Transverse colon (tissue), 4 donors: ENCODE data around the gene CFAP99. TPM values are rescaled to one million over a fixed set of nuclear protein-coding genes. Genes with fewer than 3 reads are reported as not detected.
"Not testable (repeated sequence)": the region's sequence is repeated elsewhere in the genome, so short reads cannot be mapped to it uniquely, and the experiment has no call there.

Experiments used
- DNase-seq: peaks from one replicate; pipeline ENCODE4 v3.0.0-alpha.2; 2019
- H3K27ac ChIP-seq, 4 donors: fragments of 200-600 bp; sonication (generic); 2 replicates each; pipeline ENCODE4 v1.5.1; 2016 to 2018; ENCODE audit warnings: inconsistent platforms in 4 of 4
- H3K27me3 ChIP-seq: fragments of 200-600 bp; sonication (generic); 2 replicates; pipeline ENCODE4 v1.5.1; 2017; ENCODE audit warnings: inconsistent platforms
- H3K36me3 ChIP-seq, 4 donors: fragments of 200-600 bp; sonication (generic); 2 replicates each; pipeline ENCODE4 v1.5.1; 2017 to 2019; ENCODE audit warnings: inconsistent platforms in 4 of 4
- H3K4me1 ChIP-seq, 4 donors: fragments of 200-600 bp; sonication (generic); 2 replicates each; pipeline ENCODE4 v1.5.1; 2017 to 2020; ENCODE audit warnings: inconsistent platforms in 4 of 4
- H3K4me3 ChIP-seq, 4 donors: fragments of 200-600 bp; sonication (generic); 1 replicate in 1 of 4; 2 replicates in 3 of 4; pipeline versions ENCODE4 v1.5.1 to v1.6.1; 2017 to 2019; ENCODE audit warnings: inconsistent platforms in 4 of 4
- H3K9me3 ChIP-seq, 2 donors: fragments of 200-600 bp; sonication (generic); 2 replicates each; pipeline ENCODE4 v1.5.1; 2017 to 2019; ENCODE audit warnings: inconsistent platforms in 2 of 2
- EP300 ChIP-seq: sonication (generic); formaldehyde crosslinking; IDR thresholded peaks from one replicate; pipeline ENCODE4 v1.6.1; 2017; ENCODE audit warnings: antibody characterized with exemption, low read depth
- POLR2A ChIP-seq: fragments of 450-650 bp; IDR thresholded peaks from one replicate; pipeline ENCODE4 v1.6.1; 2016; ENCODE audit warnings: antibody characterized with exemption, mild to moderate bottlenecking, moderate library complexity
- POLR2AphosphoS5 ChIP-seq, 3 donors: sonication (generic); formaldehyde crosslinking; IDR thresholded peaks; one replicate each; pipeline ENCODE4 v1.6.1; 2016; ENCODE audit warnings: antibody characterized with exemption in 3 of 3
- WGBS, 2 donors: methylation state at CpG; one replicate each; pipeline ENCODE4 v1.1.5; 2018; ENCODE audit warnings: low coverage in 1 of 2; 5-methylcytosine and 5-hydroxymethylcytosine counted together
- in situ Hi-C, 4 donors: fragments of 200-750 bp; cut with MboI; loops; one replicate each; pipeline versions ENCODE4 v1.15.0 to v1.15.1; 2017; ENCODE audit warnings: low sequenced_read_pairs in 3 of 4, low pct_ligation_motif_present in 1 of 4, low pct_unique_long_range_greater_than_20kb in 1 of 4
- intact Hi-C: fragments of 100-400 bp; cut with DNase I; formaldehyde crosslinking; loops from one replicate; pipeline ENCODE4 v1.15.1; 2023; ENCODE audit warnings: low total_unique reads
- total RNA-seq, 4 donors: library from RNA; depleted of rRNA; stranded (reverse); fragments of >200 nt; gene quantifications; one replicate each; pipeline ENCODE4 v1.1.0, GENCODE V29; 2016
- TF ChIP-seq, protein P1 (sequence below), 5 experiments: fragments of 200-600 bp in 3 of 5; fragments of 450-650 bp in 2 of 5; sonication (generic) in 3 of 5; IDR thresholded peaks; 1 replicate in 2 of 5; 2 replicates in 3 of 5; pipeline ENCODE4 v1.5.1; 2016 to 2017; ENCODE audit warnings: antibody characterized with exemption in 5 of 5, inconsistent platforms in 3 of 5, mild to moderate bottlenecking in 2 of 5, moderate library complexity in 1 of 5

CFAP99 gene
- total RNA-seq, 4 donors from 2014 or later = 0.32 to 0.82 (median 0.60) TPM; not detected in 1

DNA sequence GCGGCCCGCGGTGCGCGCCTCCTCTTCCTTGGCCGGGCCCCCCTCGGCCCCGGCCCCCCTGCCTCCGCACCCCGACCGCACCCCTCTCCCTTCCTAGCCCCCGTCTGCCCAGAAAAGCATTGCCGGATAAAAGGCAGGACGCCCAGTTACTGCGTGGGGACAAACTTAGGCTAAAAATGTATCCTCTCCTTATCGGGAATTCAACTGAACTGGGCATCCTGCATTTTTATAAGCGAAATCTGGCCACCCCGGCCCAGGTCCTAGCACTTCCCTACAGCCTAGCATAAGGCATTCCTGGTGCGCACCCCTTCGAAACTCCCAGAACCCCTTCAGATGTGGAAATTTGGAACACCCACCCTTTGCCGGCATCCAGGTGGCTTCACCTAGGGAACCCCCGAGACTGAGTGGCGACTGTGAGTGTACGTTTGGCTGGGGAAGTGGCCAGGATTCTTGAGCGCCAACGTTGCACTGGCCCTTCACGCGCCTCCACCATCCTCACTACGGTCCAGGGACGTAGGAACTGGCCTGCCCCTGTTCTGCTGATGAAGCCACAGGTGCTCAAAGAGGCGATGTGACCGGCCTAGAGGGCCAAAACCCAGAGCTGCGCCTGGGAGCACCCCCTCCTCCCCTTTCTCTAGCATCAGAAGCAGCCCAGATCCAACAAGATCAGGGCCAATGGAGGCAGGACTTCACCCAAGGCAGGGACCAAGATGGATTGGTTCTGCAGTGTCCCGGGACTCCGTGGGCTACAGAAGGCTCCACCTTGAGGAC lies 44.4 kb downstream of the CFAP99 start:
- Histone ChIP-seq H3K4me1 (peaks cover 4 to 22% (median 16%) of the 10 kb centered on the region in 4 donors), H3K4me3 (peak overlapping the region in 3 of 4 donors; percentile 42 to 62 (median 55)), H3K36me3 (no peaks in the 10 kb centered on the region), H3K27me3 (no peaks in the 10 kb centered on the region), H3K27ac (peak overlapping the region in 3 of 4 donors; percentile 68 to 79 (median 72)), H3K9me3 (no peaks in the 10 kb centered on the region)
- TF ChIP-seq, protein P1, sequence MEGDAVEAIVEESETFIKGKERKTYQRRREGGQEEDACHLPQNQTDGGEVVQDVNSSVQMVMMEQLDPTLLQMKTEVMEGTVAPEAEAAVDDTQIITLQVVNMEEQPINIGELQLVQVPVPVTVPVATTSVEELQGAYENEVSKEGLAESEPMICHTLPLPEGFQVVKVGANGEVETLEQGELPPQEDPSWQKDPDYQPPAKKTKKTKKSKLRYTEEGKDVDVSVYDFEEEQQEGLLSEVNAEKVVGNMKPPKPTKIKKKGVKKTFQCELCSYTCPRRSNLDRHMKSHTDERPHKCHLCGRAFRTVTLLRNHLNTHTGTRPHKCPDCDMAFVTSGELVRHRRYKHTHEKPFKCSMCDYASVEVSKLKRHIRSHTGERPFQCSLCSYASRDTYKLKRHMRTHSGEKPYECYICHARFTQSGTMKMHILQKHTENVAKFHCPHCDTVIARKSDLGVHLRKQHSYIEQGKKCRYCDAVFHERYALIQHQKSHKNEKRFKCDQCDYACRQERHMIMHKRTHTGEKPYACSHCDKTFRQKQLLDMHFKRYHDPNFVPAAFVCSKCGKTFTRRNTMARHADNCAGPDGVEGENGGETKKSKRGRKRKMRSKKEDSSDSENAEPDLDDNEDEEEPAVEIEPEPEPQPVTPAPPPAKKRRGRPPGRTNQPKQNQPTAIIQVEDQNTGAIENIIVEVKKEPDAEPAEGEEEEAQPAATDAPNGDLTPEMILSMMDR (IDR thresholded peaks at IDR 0.05) = peak in 1 of 5 experiments; percentile 10
- no peak for TF ChIP-seq POLR2AphosphoS5 (IDR thresholded peaks at IDR 0.05)
- TF ChIP-seq POLR2A = no peak
- TF ChIP-seq EP300 = no peak
- intact Hi-C loops (no loop called here), in situ Hi-C loops (loop anchor here in 1 of 4 donors (25.0 kb wide), 1 partner anchor 226 kb away; the partner anchor contains the start of genes HAUS3 and POLN)
- no peak for DNase-seq
- WGBS, 2 donors = 41% methylated on average over 32 of the region's 35 CpGs; no CpG with 5 or more reads in 1 of the 2 donors

DNA sequence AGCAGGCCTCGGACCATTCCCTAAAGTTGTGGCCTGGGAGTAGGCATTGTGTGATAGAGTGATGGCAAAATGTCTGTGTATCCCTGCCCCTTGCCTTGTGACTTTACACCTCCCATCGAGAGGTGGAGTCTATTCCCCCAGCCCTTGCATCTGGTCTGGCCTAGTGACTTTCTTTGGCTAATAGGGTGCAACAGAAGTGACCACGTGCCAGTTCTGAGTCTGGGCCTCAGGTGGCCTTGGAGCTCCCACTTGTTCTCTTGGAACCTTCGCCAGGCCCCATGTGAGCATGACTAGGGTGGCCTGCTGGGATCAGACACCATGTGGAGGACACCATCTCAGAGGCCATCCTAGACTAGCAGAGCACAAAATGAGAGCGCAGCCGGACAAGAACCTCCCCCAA lies 46.3 kb downstream of the CFAP99 start:
- no peaks in the 10 kb centered on the region for H3K36me3 ChIP-seq
- no peak for DNase-seq
- in situ Hi-C loops = loop anchor here in 1 of 4 donors (25.0 kb wide), 1 partner anchor 228 kb away; the partner anchor contains the start of genes HAUS3 and POLN
- TF ChIP-seq POLR2AphosphoS5 (IDR thresholded peaks at IDR 0.05) (no peak), POLR2A (no peak), EP300 (no peak)
- TF ChIP-seq, protein P1 (IDR thresholded peaks at IDR 0.05) = no peak
- WGBS, 2 donors = 90% methylated on average over 6 of the region's 6 CpGs; no CpG with 5 or more reads in 1 of the 2 donors
- no peak overlapping the region for H3K27ac ChIP-seq
- peaks cover 4 to 24% (median 20%) of the 10 kb centered on the region in 4 donors for H3K4me1 ChIP-seq
- H3K27me3 ChIP-seq = no peaks in the 10 kb centered on the region
- intact Hi-C loops = no loop called here
- H3K9me3 ChIP-seq = no peaks in the 10 kb centered on the region
- no peak overlapping the region for H3K4me3 ChIP-seq

- H3K4me3 ChIP-seq, H3K36me3 ChIP-seq, intact Hi-C loops, H3K27me3 ChIP-seq, DNase-seq, H3K27ac ChIP-seq, H3K9me3 ChIP-seq: not testable (repeated sequence)
- peaks cover 8 to 29% (median 25%) of the 10 kb centered on the region in 4 donors for H3K4me1 ChIP-seq
- in situ Hi-C loops = loop anchor here in 1 of 4 donors (25.0 kb wide), 1 partner anchor 228 kb away; the partner anchor contains the start of genes HAUS3 and POLN
Observed at GRCh38 chr4:2465544-2465943, 46.8 kb downstream of the CFAP99 start.

- in situ Hi-C loops (loop anchor here in 1 of 4 donors (25.0 kb wide), 1 partner anchor 231 kb away; the partner anchor contains the start of genes HAUS3 and POLN), intact Hi-C loops (loop anchor here (1.0 kb wide), 1 partner anchor 32 kb away; no protein-coding TSS in a partner anchor)
- Histone ChIP-seq H3K9me3 (no peaks in the 10 kb centered on the region), H3K27me3 (no peaks in the 10 kb centered on the region), H3K4me1 (peaks cover 11 to 33% (median 26%) of the 10 kb centered on the region in 4 donors), H3K27ac (peak within 1 kb of the TSS; percentile 97 to 99 (median 98)), H3K36me3 (peaks cover 0 to 8% (median 2%) of the 10 kb centered on the region in 4 donors), H3K4me3 (peak within 1 kb of the TSS; percentile 81 to 99 (median 96))
- peak; percentile 98 for DNase-seq
- WGBS, 2 donors = 1% methylated on average over 67 of the region's 74 CpGs; no CpG with 5 or more reads in 1 of the 2 donors
- TF ChIP-seq POLR2A (peak; percentile 87), POLR2AphosphoS5 (IDR thresholded peaks at IDR 0.05) (peak; percentile 81 to 89 (median 89)), EP300 (no peak)
- TF ChIP-seq, protein P1 (IDR thresholded peaks at IDR 0.05) = peak in 1 of 5 experiments; percentile 8
Observed at GRCh38 chr4:2468456-2469191, 49.9 kb downstream of the CFAP99 start, which contains the start of gene RNF4. RNF4 (plus strand) TSS chr4:2469106; CDS start chr4:2490494, 21,388 bp downstream.
